Stimulated activated CD8-positive, alpha-beta memory T cell treated with anti-CD3 and anti-CD28 coated beads, Interleukin-15, amount 100 ng/mL, for 1 hour (primary cell): Measurements from ENCODE around the gene SEPHS1.
"Not testable (repeated sequence)": the region's sequence is repeated elsewhere in the genome, so short reads cannot be mapped to it uniquely, and the experiment has no call there.

Source experiments
- DNase-seq: peaks from one replicate; pipeline ENCODE4 v3.0.0-alpha.2; 2020; ENCODE audit warnings: low read depth

The SEPHS1 gene, protein sequence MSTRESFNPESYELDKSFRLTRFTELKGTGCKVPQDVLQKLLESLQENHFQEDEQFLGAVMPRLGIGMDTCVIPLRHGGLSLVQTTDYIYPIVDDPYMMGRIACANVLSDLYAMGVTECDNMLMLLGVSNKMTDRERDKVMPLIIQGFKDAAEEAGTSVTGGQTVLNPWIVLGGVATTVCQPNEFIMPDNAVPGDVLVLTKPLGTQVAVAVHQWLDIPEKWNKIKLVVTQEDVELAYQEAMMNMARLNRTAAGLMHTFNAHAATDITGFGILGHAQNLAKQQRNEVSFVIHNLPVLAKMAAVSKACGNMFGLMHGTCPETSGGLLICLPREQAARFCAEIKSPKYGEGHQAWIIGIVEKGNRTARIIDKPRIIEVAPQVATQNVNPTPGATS

DNA sequence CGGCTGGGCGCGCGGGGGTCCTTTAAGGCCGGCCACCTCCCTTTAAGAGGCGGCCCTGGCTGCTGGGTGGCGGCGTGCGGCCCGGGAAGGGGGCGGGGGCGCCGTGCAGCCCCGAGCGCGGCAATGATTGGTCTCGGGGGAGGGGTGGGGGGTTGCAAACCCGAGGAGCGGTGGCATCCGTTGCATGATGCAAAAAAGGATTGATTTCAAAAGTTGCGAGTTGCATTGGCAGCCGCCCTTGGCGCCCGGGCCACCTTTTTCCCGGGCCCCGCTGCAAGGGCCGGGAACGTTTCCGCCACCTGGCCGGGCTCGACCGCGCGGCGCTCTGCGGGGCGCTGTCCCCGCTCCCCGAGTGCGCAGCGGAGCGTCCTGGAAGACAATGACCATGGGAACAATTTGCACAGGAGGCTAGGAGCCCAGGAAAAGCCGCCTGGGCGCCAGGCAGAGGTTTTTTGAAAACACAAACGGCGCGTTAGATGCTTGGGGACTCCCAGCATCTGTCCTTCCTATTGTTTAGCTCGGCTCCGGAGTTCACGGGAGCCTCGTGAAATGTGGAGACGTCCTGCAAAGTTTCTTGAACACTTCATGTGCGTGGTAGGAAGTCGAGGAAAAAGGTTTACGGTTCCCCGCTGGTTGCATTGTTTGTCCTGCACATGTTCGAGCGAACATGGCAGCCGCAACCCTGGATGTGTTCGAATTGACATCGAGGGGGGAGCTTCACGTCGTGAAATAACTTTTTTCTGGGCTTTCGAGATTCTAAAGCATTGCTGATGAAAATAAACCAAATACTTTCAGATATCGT, at the start of gene SEPHS1:
TSS of gene SEPHS1 (minus strand) at position 78 of the 802 bp plus-strand sequence. CDS start 3,343 bp downstream, outside the sequence.
- DNase-seq: no peak

DNA sequence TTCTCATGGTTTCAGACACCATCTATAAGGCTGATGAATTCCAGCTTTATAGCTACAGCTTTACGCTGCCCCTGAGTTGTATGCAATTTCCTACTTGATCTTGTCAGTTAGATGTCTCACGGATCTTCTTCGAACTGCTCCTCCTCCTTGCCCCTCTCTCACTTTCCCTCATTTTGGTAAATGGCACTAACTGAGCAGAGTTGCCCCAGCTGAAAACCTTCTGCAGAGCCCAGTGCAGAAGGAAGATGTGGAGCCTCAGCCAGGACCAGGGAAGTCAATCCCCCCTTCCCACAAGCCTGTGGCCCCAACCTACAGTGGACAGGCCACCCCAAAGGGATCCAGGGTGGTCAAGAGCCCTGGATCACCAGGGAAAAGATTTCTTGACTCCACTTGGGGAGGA, 49.0 kb upstream of the SEPHS1 start:
- no peak for DNase-seq

DNA sequence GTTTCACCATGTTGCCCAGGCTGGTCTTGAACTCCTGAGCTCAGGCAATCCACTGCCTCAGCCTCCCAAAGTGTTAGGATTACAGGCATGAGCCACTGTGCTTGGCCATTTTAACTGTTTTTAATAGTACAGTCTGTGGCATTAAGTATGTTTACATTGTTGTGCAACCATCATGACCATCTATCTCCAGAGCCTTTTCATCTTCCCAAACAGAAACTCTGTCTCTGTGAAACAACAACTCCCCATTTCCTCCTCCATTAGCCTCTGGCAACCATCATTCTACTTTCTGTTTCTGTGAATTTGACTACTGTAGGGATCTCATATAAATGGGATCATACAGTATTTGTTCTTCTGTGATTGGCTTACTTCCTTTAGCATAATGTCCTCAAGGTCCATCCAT, 48.3 kb upstream of the SEPHS1 start:
- no peak for DNase-seq

DNA sequence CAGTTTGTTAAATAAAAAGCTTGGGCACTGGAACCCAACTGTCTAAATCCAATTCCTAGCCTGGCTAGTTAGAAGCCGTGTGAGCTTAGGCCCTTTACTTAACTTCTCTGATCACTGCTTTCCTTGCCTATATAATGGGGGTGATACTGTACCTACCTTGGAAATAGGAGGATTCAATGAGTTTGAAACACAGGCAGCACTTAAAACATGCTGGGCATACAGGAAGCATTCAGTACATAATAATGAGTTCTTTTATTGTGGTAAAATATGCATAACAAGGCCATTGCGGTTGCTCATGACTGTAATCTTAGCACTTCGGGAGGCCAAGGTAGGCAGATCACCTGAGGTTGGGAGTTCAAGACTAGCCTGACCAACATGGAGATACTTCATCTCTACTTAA, 47.4 kb upstream of the SEPHS1 start:
- DNase-seq: no peak

DNA sequence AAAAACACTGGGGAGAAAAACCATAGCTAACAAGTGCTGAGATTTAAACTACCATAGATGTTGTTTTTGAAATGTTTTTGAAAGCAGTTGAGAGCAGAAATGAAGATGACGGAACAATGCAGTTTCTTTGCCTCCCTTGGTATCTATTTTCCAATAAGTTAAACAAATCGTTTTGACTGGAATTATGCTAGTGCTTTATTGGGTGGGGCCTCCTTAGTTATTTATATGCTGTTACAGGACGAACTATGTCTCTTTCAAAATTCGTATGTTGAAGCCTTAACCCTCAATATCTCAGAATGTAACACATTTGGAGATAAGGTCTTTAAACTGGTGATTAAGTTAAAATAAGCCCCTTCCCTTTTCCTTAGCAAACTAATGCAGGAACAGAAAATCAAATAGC, 45.5 kb upstream of the SEPHS1 start:
- DNase-seq: no peak

DNA sequence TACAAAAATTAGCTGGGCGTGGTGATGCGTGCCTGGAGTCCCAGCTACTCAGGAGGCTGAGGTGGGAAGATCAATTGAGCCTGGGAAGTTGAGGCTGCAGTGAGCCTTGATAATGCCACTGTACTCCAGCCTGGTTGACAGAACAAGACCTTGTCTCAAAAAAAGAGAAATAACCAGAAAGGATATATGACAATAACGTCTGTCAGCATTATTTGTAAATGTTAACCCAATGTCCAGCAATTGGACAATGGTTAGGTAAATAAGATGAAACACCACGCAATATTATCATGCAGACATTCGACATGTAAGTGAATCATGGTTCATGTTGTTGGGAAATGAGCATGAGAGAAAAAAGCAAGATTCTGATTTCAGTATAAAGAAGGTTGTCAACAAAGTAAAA, 44.6 kb upstream of the SEPHS1 start:
- no peak for DNase-seq

DNA sequence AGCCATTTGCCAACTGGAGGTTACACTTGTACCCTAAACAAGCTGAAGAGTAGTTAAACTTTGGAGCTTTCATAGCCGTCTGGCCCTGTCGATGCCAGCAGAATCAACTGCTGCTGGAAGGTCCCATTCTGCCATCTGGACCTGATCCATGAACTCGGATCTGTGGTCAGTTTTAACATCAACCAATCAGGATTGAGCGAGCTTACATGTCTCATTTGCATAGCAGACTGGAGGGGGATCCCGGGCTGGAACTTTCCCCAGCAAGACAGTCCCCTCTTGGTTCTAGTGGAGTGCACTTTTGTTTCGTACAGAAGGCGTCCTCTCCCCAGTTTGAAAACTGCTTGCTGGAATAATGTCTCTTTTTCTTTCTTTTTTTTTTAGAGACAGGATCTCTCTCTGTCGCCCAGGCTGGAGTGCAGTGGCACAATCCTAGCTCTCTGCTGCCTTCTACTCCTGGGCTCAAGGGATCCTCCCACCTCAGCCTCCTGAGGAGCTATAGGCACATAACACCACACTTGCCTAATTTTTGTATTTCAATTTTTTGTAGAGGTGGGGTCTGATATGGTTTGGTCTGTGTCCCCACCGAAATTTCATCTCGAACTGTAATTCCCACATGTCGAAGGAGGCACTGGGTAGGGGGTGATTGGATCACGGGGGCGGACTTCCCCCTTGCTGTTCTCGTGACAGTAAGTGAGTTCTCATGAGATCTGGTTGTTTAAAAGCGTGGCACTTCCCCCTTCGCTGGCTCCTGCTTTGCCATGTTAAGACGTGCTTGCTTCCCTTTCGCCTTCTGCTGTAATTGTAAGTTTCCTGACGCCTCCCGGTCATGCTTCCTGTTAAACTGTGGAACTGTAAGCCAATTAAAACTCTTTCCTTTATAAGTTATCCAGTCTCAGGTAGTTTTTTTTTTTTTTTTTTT, 42.8 kb upstream of the SEPHS1 start:
- DNase-seq: no peak

DNA sequence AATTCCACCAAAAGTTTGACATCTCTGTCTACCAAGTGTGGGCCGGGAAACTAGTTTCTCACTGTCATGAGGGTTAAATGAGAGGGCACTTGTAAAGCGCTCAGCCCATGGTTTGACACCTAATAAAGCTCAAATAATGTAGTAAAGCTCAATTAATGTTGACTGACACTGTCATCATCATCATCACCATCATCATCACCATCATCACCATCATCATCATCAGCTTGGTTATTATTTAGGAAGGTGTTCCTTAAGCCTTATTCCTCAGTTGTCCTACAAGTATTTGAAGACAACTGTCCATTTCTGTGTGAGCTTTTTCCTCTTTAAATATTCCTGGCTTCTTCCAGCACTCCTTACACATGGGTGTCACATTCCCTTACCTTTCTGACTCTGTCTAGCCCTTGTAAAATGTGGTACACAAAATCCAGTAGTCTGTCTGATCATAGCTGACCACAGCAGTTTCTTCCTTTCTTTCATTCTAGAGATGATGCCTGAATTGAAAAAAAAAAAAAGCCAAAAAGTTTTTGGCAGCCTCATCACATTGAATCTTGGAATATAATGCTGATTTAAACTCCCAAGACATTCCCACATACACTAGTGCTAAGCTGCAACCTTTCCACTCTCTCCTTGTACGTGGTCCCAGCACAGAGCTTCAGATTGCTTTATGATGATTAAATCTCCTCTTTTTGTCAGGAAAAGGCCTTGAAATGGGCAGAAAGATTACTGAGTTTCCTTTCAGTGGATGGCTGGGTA, 40.6 kb upstream of the SEPHS1 start:
- no peak for DNase-seq

DNA sequence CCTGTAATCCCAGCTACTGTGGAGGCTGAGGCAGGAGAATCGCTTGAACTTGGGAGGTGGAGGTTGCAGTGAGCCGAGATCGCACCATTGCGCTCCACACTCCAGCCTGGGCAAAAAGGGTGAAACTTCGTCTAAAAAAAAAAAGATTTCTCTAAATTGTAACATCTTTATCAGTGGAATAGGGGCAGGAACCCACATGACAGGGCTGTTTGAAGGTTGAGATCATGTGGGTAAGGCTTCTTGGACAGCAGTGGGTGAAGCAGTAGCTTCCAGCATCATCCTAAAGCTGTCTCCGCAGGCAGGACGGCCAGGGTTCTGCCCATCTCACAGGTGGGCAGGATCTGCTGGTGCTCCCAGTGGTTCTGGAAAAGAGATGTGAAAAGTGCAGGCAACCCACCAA, 37.9 kb upstream of the SEPHS1 start:
- no peak for DNase-seq

DNA sequence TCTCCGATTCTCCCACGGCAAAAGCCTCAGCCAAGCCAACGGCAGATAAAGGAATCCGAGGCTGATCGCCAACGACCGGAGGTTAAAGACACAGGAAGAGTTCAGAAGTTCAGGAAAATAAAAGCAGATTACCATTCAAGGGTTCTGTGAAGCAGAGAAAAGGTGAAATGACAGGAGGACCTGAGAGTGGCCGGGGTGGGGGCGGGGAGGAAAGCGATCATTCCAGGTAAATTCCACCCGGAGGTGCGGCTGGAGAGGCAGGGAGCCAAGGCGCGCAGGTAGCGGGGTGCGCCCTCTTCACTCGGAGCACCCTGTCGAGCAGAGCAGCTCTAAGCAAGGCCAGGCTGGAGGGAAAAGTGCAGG, 35.3 kb upstream of the SEPHS1 start:
- DNase-seq: no peak

DNA sequence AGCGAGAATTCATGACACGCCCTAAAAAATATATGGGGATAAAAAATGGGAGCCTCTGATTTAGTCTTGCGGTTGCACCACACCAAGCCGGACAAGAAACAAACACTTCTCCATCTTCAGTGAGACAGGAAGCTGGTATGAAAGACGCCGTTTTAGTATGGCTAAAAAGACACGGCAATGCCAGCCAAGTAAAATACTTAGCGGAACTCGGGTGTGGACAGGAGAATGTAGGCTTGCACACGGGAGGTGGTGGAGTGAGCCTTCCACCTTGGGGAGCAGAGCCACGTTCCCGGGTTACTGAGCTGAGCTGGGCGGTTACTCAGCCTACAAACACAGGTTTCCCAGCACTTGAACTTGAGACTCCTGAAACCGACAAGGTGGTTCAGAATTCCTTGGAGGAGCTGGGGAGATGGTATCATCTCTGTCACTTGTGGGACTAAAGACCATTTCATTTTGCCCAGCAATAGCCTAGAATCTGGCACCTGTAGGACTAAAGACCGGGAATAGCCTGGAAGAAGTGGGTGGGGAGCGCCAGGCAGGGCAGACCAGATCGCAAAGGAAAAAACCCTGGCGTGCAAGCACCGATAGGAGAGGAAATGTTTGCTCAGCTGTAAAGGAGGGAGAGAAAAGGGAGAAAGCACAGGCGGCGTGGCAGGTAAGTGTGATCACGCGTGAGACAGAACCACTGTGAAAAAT, 34.8 kb upstream of the SEPHS1 start:
- no peak for DNase-seq

DNA sequence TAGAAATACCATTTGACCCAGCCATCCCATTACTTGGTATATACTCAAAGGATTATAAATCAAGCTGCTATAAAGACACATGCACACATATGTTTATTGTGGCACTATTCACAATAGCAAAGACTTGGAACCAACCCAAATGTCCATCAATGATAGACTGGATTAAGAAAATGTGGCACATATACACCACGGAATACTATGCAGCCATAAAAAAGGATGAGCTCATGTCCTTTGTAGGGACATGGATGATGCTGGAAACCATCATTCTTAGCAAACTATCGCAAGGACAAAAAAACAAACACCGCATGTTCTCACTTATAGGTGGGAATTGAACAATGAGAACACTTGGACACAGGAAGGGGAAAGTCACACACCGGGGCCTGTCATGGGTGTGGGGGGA, 31.0 kb upstream of the SEPHS1 start:
- not testable (repeated sequence) for DNase-seq

DNA sequence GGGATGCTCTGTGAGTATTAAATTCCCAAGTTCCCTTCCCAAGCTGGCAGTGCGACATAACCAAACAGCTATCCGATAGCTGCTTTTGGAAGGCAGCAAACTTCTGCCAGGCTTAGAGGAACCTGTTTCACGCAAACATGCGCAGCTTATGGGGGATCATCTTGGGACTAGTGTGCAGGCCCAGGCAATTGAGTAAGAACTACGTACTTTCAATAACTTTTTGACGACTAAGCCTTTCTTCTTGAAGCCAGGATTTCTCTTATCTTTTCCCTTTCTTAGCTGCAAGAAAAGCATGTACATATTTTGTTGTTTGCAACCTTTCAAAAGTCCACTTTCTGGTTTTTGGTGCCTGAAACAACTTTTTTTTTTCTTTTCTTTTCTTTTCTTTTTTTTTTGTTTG, 28.7 kb upstream of the SEPHS1 start:
- no peak for DNase-seq

DNA sequence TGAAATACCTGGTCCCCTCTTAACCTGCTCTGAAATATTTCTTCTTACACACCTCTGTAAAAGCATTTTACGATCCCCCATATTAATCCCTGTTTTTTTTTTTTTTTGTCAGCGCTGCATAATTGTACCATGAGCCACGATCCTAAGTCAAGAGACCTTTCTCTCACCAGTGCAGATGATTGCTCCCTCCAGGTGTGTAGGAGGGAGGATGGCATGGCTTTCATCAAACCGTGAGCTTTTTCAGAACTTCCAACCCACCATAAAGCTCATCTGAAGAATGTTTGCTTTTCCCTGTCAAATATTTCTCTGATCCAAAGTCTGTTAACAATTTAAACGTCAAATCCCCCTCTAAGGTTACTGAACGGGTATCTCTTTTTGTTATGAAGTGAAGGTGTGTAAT, 28.2 kb upstream of the SEPHS1 start:
- no peak for DNase-seq

DNA sequence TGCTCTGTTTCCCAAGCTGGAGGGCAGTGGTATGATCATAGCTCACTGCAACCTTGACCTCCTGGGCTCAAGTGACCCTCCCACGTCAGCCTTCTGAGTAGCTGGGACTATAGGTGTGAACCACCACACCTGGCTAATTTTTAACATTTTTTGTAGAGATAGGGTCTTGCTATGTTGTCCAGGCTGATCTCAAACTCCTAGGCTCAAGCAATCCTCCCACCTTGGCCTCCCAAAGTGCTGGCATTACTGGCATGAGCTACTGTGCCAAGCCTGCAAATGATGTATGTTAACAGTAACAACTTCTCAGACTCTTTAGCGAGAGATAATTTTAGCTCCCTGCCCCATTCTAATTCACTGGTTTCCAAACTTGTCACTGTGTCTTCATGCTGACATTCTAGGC, 27.7 kb upstream of the SEPHS1 start:
- no peak for DNase-seq

DNA sequence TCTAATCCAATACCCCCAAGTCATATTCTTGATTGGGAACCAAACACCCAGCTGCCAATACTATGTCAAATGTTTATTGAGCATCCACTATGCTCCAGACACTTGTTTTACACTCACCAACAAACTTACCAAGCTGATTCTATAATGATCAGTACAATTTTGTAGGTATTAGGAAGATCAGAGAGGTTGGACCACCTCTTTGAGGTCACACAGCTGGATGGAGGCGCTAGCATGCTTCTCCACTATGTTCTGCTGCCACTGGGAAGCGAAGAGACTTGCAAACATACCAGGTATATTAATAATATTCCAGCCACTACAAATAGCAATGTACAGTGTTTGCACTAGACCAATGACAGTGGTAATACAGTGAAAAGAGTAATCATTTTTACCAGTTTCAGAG, 25.6 kb upstream of the SEPHS1 start:
- DNase-seq: no peak

DNA sequence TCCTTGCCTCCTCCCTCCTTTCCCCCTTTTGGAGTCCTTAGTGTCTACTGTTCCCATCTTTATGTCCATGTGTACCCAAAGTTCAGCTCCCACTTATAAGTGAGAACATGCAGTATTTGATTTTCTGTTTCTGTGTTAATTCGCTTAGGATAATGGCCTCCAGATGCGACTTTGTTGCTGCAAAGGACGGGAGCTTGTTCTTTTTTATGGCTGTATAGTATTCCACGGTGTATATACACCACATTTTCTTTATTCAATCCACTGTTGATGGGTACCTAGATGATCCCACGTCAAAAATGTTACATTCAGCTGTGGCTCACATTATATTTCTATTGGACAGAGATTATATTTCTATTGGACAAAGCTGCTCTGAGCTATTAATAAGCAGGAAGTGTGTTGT, 24.4 kb upstream of the SEPHS1 start:
- no peak for DNase-seq

DNA sequence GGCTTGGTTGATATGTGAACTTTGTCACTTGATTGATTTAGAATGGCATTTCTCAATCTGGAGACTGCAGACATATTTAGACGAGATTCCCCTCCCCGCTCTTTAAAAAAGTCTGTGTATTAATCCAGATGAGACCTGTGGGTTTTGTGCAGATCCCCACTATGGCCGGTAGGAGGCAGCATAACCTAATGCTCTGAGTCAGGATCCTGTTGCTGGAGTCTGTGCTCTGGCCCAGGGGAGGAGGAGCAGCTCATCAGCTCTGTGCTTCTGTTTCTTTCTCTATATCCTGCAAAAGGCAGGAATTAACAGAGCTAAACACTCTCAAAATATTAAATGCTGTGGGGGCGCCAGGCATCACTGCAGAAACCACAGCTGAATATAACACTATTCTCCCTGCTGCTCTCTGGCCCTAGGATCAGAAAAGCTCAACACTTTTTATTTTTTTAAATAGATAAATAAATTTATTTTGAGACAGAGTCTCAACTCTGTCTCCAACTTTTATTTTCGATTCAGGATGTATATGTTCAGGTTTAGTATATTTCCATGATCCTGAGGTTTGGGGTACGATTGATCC, 23.9 kb upstream of the SEPHS1 start:
- peak; percentile 47 for DNase-seq

DNA sequence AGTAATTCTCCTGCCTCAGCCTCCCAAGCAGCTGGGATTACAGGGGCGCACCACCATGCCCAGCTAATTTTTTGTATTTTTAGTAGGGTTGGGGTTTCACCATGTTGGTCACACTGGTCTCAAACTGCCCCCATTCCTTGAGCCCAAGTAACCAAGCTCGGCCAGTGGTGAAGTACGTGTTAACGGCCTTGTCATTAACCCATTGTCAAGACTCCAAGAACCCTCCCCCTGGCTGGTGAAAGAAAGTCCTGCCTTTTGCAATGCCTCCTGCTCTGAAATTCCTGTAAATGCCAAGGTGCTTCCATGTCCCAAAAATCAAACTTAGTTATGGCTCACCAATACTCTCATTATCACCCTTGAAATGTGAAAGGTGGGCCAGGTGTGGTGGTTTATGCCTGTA, 18.8 kb upstream of the SEPHS1 start:
- DNase-seq: no peak

DNA sequence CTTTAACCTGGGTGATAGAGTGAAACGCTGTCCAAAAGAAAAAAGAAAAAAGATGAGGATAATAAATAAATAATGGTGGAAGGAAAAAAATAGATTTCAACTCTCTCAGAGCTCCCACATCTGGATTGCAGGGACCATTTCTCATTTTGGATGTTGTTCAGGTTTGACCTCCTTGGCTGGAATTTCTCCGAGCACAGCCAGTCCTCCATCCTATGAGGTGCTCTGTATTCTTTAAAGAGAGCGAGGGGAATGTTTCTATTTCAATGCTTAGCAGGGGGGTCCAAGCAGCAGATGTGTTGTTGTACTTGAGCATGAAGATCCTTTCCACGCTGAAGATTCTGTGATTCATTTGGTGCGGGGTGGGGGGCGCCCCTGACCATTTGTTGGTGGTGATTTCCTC, 17.7 kb upstream of the SEPHS1 start:
- DNase-seq: no peak

DNA sequence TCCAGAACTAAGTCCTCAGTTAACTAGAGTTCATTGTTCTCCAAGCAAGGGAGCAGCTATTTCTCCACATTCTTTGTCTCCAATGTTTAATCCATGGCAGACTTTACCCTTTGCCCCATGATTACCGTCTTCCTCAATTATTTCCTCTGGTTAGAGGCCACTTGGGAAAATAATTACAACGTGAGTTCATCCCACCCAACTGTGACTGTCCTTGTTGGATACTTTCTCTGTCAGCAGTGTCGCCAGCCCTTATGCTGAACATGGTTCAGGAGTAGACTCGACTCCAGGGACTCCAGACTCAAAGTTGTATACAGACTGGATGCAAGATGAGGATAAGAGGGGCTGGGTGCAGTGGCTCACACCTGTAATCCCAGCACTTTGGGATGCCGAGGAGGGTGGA, 17.1 kb upstream of the SEPHS1 start:
- DNase-seq: no peak
